GM23248 (cell line): ENCODE results near the gene EGFR. TPM values are rescaled to one million over a fixed set of nuclear protein-coding genes. Genes with fewer than 3 reads are reported as not detected.
"Not testable (repeated sequence)": the region's sequence is repeated elsewhere in the genome, so short reads cannot be mapped to it uniquely, and the experiment has no call there.

ENCODE experiments used
- DNase-seq: peaks from one replicate; pipeline ENCODE4 v3.0.0-alpha.2; 2015
- H2AFZ ChIP-seq: fragments of 200-600 bp; sonication (generic); 2 replicates; pipeline ENCODE4 v1.6.1; 2016; ENCODE audit warnings: antibody characterized with exemption
- H3F3A ChIP-seq: fragments of 200-600 bp; sonication (generic); 2 replicates; pipeline ENCODE4 v1.6.1; 2016; ENCODE audit warnings: mild to moderate bottlenecking, antibody characterized with exemption, mixed run types; ENCODE audit not compliant: insufficient read depth
- H3K27ac ChIP-seq: fragments of 200-600 bp; sonication (generic); 2 replicates; pipeline ENCODE4 v1.5.1; 2016; ENCODE audit warnings: mild to moderate bottlenecking
- H3K27me3 ChIP-seq: fragments of 200-600 bp; sonication (generic); replicated peaks from 2 replicates; pipeline ENCODE4 v1.6.1; 2016; ENCODE audit warnings: mild to moderate bottlenecking; ENCODE audit not compliant: insufficient read depth
- H3K36me3 ChIP-seq: fragments of 200-600 bp; sonication (generic); 2 replicates; pipeline ENCODE4 v1.6.1; 2016; ENCODE audit warnings: low read depth, mild to moderate bottlenecking
- H3K4me1 ChIP-seq: fragments of 200-600 bp; sonication (generic); 2 replicates; pipeline ENCODE4 v1.6.1; 2016; ENCODE audit warnings: mild to moderate bottlenecking; ENCODE audit not compliant: insufficient read depth
- H3K4me2 ChIP-seq: fragments of 200-600 bp; sonication (generic); one replicate; pipeline ENCODE4 v1.6.1; 2016; ENCODE audit warnings: mild to moderate bottlenecking; ENCODE audit not compliant: unreplicated experiment
- H3K4me3 ChIP-seq: fragments of 200-600 bp; sonication (generic); 2 replicates; pipeline ENCODE4 v1.5.1; 2016; ENCODE audit warnings: mild to moderate bottlenecking
- H3K79me2 ChIP-seq: fragments of 200-600 bp; sonication (generic); 2 replicates; pipeline ENCODE4 v1.6.1; 2016; ENCODE audit warnings: mild to moderate bottlenecking; ENCODE audit not compliant: insufficient read depth
- H3K9ac ChIP-seq: fragments of 200-600 bp; sonication (generic); 2 replicates; pipeline ENCODE4 v1.6.1; 2016; ENCODE audit warnings: mild to moderate bottlenecking
- H3K9me2 ChIP-seq: fragments of 200-600 bp; sonication (generic); 2 replicates; pipeline ENCODE4 v1.6.1; 2016; ENCODE audit warnings: mixed run types, mild to moderate bottlenecking, moderate library complexity; ENCODE audit not compliant: insufficient read depth
- H3K9me3 ChIP-seq: fragments of 200-600 bp; sonication (generic); one replicate; pipeline ENCODE4 v1.6.1; 2017; ENCODE audit warnings: low read depth
- H4K20me1 ChIP-seq: fragments of 200-600 bp; sonication (generic); 2 replicates; pipeline ENCODE4 v1.6.0; 2016; ENCODE audit not compliant: insufficient read depth
- EZH2 ChIP-seq: fragments of 200-600 bp; sonication (generic); IDR thresholded peaks from 2 replicates; pipeline ENCODE4 v1.6.1; 2018; ENCODE audit warnings: antibody characterized with exemption, mild to moderate bottlenecking; ENCODE audit not compliant: insufficient read depth, poor library complexity, severe bottlenecking
- EZH2phosphoT487 ChIP-seq: fragments of 200-600 bp; sonication (generic); IDR thresholded peaks from 2 replicates; pipeline ENCODE4 v1.6.1; 2018; ENCODE audit warnings: antibody characterized with exemption, moderate library complexity, mild to moderate bottlenecking, low read depth; ENCODE audit not compliant: insufficient read depth
- WGBS, 2 experiments: methylation state at CpG; one replicate each; pipeline ENCODE4 v1.1.6; 2015 to 2017; ENCODE audit warnings: low lambda C conversion rate in 2 of 2, low coverage in 1 of 2; ENCODE audit errors: missing lambda C conversion rate in 2 of 2; 5-methylcytosine and 5-hydroxymethylcytosine counted together
- in situ Hi-C: fragments of 300-500 bp; cut with MboI; formaldehyde crosslinking; loops from 2 replicates; pipeline ENCODE4 v1.15.0; 2020
- polyA plus RNA-seq: library from polyadenylated mRNA; unstranded; fragments of >200 nt; fragmentation: Nextera tagmentation; extraction: Ambion mirVana; gene quantifications from 2 replicates; pipeline ENCODE4 v1.2.1, GENCODE V29; 2016
- total RNA-seq: library from RNA; depleted of rRNA; stranded (reverse); fragments of >200 nt; shearing (Covaris generic); gene quantifications from 2 replicates; pipeline ENCODE4 v1.2.3, GENCODE V29; 2014

EGFR gene
- total and polyA plus RNA-seq, 2 experiments from 2014 or later, result 48.7 to 53.5 TPM

GRCh38 chr7:55165176-55165861 is 146.5 kb downstream of the EGFR start:
- Histone ChIP-seq H3K4me2 (no peak overlapping the region), H3K36me3 (peaks cover 56% of the 10 kb centered on the region), H2AFZ (no peak overlapping the region), H3K4me3 (no peak overlapping the region), H3K4me1 (peaks cover 5% of the 10 kb centered on the region), H3K79me2 (peaks cover 50% of the 10 kb centered on the region), H3K27ac (no peak overlapping the region), H3K27me3 (no peaks in the 10 kb centered on the region), H3K9ac (no peak overlapping the region), H3F3A (peaks cover 14% of the 10 kb centered on the region; the same call in 1 of the 2 replicates), H4K20me1 (no peaks in the 10 kb centered on the region), H3K9me2 (no peaks in the 10 kb centered on the region), H3K9me3 (no peaks in the 10 kb centered on the region)
- in situ Hi-C loops, result no loop called here
- WGBS, 2 experiments, result 97% methylated on average over 13 of the region's 13 CpGs
- TF ChIP-seq EZH2, result no peak
- no peak for TF ChIP-seq EZH2phosphoT487
- DNase-seq, result no peak

GRCh38 chr7:55167296-55167695 is 148.5 kb downstream of the EGFR start:
- WGBS, 2 experiments, result 82 to 90% methylated on average over 4 of the region's 4 CpGs
- Histone ChIP-seq H3K36me3 (peaks cover 64% of the 10 kb centered on the region), H3K79me2 (peaks cover 50% of the 10 kb centered on the region)
- H4K20me1 ChIP-seq, H2AFZ ChIP-seq, H3K27ac ChIP-seq, H3K4me2 ChIP-seq, H3K4me3 ChIP-seq, H3K9me2 ChIP-seq, H3K27me3 ChIP-seq, H3K4me1 ChIP-seq, H3K9ac ChIP-seq, DNase-seq, in situ Hi-C loops, H3K9me3 ChIP-seq, H3F3A ChIP-seq: not testable (repeated sequence)

GRCh38 chr7:55170335-55171069 is 151.7 kb downstream of the EGFR start:
- no peak overlapping the region for H3K27ac ChIP-seq
- no peaks in the 10 kb centered on the region for H4K20me1 ChIP-seq
- no peaks in the 10 kb centered on the region for H3K27me3 ChIP-seq
- H3F3A ChIP-seq, result peaks cover 5% of the 10 kb centered on the region; the same call in 1 of the 2 replicates
- DNase-seq, result no peak
- H3K9ac ChIP-seq, result no peak overlapping the region
- H3K4me3 ChIP-seq, result no peak overlapping the region
- no peak overlapping the region for H3K4me2 ChIP-seq
- H3K4me1 ChIP-seq, result no peaks in the 10 kb centered on the region
- no peaks in the 10 kb centered on the region for H3K9me3 ChIP-seq
- H3K36me3 ChIP-seq, result peaks cover 57% of the 10 kb centered on the region
- H3K9me2 ChIP-seq, result no peaks in the 10 kb centered on the region
- TF ChIP-seq EZH2phosphoT487 (no peak), EZH2 (no peak)
- peaks cover 36% of the 10 kb centered on the region for H3K79me2 ChIP-seq
- WGBS, 2 experiments, result 86 to 94% methylated on average over 11 of the region's 11 CpGs
- in situ Hi-C loops, result no loop called here
- H2AFZ ChIP-seq, result no peak overlapping the region

- no peaks in the 10 kb centered on the region for H3K4me1 ChIP-seq
- H3K36me3 ChIP-seq, result peaks cover 57% of the 10 kb centered on the region
- H2AFZ ChIP-seq, result no peak overlapping the region
- no peak overlapping the region for H3K4me2 ChIP-seq
- WGBS, 2 experiments, result 67 to 68% methylated on average over 7 of the region's 7 CpGs
- H3K9me3 ChIP-seq, result no peaks in the 10 kb centered on the region
- H3K27ac ChIP-seq, result no peak overlapping the region
- in situ Hi-C loops, result no loop called here
- H3F3A ChIP-seq, result peaks cover 5% of the 10 kb centered on the region; the same call in 1 of the 2 replicates
- no peak for DNase-seq
- H3K4me3 ChIP-seq, result no peak overlapping the region
- H3K9ac ChIP-seq, result no peak overlapping the region
- H3K9me2 ChIP-seq, result no peaks in the 10 kb centered on the region
- no peaks in the 10 kb centered on the region for H3K27me3 ChIP-seq
- peaks cover 30% of the 10 kb centered on the region for H3K79me2 ChIP-seq
- TF ChIP-seq EZH2phosphoT487 (no peak), EZH2 (no peak)
- H4K20me1 ChIP-seq, result no peaks in the 10 kb centered on the region
Measured at GRCh38 chr7:55171157-55171556, 152.3 kb downstream of the EGFR start.
